ENCODE results near the gene SMIM33. TPM values are rescaled to one million over a fixed set of nuclear protein-coding genes. Genes with fewer than 3 reads are reported as not detected.

SMIM33 gene
- polyA plus RNA-seq, 3 donors: not detected

Other genes with a start within 250 kb of the SMIM33 start
- gene MATR3, start 177.3 kb upstream of the SMIM33 start, polyA plus RNA-seq (ENCODE audit: insufficient read length in 3 of 3): 100 to 1,000 TPM; 702 to 822 (median 791) TPM
- 100 to 1,000 TPM; 202 to 211 (median 203) TPM for gene PAIP2, start 129.2 kb upstream of the SMIM33 start, polyA plus RNA-seq (ENCODE audit: insufficient read length in 3 of 3)
- 10 to 100 TPM in 2 of 3 donors, 1 to 10 TPM in 1; 9.8 to 13.5 (median 12.3) TPM for gene SLC23A1, start 87.7 kb upstream of the SMIM33 start, polyA plus RNA-seq (ENCODE audit: insufficient read length in 3 of 3)
- gene MZB1, start 81.1 kb upstream of the SMIM33 start, polyA plus RNA-seq (ENCODE audit: insufficient read length in 3 of 3): 1 to 10 TPM in 1 of 3 donors, under 1 TPM in 2; 0.38 to 1.0 (median 0.50) TPM
- 1 to 10 TPM; 1.7 to 2.0 (median 1.9) TPM for gene PROB1, start 75.9 kb upstream of the SMIM33 start, polyA plus RNA-seq (ENCODE audit: insufficient read length in 3 of 3)
- 10 to 100 TPM; 11.6 to 13.3 (median 12.7) TPM for gene SPATA24, start 66.9 kb upstream of the SMIM33 start, polyA plus RNA-seq (ENCODE audit: insufficient read length in 3 of 3)
- gene DNAJC18, start 31.5 kb upstream of the SMIM33 start, polyA plus RNA-seq (ENCODE audit: insufficient read length in 3 of 3): 10 to 100 TPM; 27.5 to 33.4 (median 32.5) TPM
- gene ECSCR, start 8.3 kb upstream of the SMIM33 start, polyA plus RNA-seq (ENCODE audit: insufficient read length in 3 of 3): 10 to 100 TPM; 28.9 to 30.6 (median 30.2) TPM
- gene STING1, start 11.8 kb downstream of the SMIM33 start, polyA plus RNA-seq (ENCODE audit: insufficient read length in 3 of 3): 10 to 100 TPM; 24.4 to 27.8 (median 24.7) TPM
- gene UBE2D2, start 90.3 kb downstream of the SMIM33 start, polyA plus RNA-seq (ENCODE audit: insufficient read length in 3 of 3): 100 to 1,000 TPM; 175 to 188 (median 176) TPM
- 100 to 1,000 TPM; 209 to 219 (median 210) TPM for gene CXXC5, start 177.3 kb downstream of the SMIM33 start, polyA plus RNA-seq (ENCODE audit: insufficient read length in 3 of 3)

Measured in right renal cortex interstitium (tissue), 3 donors.